HG03095 (cell line): ENCODE measurements around the gene PTPN1.
"Not testable (repeated sequence)": the region's sequence is repeated elsewhere in the genome, so short reads cannot be mapped to it uniquely, and the experiment has no call there.

Source experiments
- ATAC-seq: cut with Tn5 transposase; IDR thresholded peaks from one replicate; pipeline ENCODE4 v1.9.1; 2021; ENCODE audit warnings: moderate library complexity; ENCODE audit not compliant: unreplicated experiment

PTPN1 gene

DNA sequence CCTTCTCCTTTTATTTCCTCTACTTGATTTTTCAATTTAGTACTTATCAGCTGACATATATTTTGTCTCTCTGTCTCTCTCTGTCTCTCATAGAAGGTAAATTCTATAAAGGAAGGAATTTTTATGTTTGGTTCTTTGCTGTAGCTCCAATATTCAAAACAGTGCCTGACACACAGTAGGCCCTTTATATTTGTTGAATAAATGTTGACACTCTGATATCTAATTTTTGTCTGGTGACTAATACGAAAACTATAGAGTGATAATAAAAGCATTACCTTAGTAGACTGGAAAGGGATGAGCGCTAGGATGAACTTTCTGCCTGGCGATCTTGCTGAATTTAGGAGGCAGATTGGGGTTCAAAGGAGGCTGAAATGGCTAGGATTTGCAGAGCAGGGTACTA lies 42.8 kb downstream of the PTPN1 start:
- ATAC-seq, result no peak

GRCh38 chr20:50554694-50555579 lies 44.8 kb downstream of the PTPN1 start:
- no peak for ATAC-seq

GRCh38 chr20:50555662-50556061 lies 45.5 kb downstream of the PTPN1 start:
- no peak for ATAC-seq

DNA sequence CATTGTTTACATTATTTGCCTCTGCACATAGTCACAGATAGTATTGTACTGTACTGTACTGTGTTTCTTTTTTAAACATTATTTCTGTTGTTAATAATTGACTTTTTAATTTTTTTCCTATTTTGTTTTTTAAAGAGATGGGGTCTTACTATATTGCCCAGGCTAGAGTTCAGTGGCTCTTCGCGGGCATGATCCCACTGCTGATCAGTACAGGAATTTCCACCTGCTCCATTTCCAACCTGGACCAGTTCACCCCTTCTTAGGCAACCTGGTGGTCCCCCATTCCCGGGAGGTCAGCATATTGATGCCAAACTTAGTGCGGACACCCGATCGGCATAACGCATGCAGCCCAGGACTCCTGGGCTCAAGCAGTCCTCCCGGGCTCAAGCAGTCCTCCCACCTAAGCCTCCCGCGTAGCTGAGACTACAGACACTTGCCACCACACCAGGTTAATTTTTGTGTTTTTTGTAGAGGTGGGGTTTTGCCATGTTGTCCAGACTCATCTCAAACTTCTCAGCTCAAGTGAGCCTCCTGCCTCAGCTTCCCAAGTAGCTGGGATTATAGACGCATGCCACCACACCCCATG lies 47.5 kb downstream of the PTPN1 start:
- ATAC-seq, result no peak

GRCh38 chr20:50558483-50558925 lies 48.3 kb downstream of the PTPN1 start:
- no peak for ATAC-seq

DNA sequence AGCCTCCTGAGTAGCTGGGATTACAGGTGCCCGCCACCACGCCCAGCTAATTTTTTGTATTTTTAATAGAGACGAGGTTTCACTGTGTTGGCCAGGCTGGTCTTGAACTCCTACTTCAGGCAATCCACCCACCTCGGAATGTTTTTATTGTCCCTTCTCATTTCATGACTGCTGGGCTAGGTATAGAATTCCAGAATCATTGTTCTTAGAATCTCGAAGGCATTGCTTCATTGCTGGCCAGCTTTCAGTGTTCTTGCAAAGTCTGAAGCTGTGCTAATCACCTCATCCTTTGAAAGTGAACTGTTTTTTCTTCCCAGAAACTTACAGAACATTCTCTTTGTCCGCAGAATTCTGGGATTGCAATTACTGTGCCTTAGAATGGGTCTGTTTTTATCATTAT lies 49.0 kb downstream of the PTPN1 start:
- no peak for ATAC-seq

- no peak for ATAC-seq
Measured at GRCh38 chr20:50559856-50560638, 49.9 kb downstream of the PTPN1 start.

- ATAC-seq, result no peak
Measured at GRCh38 chr20:50560867-50561266, 50.7 kb downstream of the PTPN1 start.

- ATAC-seq, result no peak
Measured at GRCh38 chr20:50561379-50562078, 51.3 kb downstream of the PTPN1 start.

GRCh38 chr20:50562262-50562701 lies 52.1 kb downstream of the PTPN1 start:
- ATAC-seq, result no peak

GRCh38 chr20:50563133-50563944 lies 53.2 kb downstream of the PTPN1 start:
- no peak for ATAC-seq

GRCh38 chr20:50565383-50565782 lies 55.2 kb downstream of the PTPN1 start:
- ATAC-seq, result no peak

DNA sequence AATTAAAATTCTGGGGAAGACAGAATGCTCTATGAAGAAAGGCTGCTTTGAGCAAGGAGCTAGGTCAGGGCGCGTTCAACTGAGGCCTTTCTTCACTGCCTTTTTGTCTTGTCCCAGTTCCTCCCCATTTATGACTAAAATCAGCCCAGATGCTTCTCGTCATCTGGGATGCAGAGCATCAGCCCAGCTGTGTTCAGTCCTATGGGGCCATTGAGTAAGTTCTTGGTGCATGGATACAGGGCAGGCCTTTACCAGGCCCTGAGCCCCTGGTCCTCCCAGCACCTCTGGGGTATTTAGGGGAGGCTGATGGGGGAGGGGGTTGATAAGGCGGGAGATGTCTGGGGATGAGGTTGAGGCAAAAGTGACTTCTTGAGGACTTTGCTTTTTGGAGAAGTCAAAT lies 55.7 kb downstream of the PTPN1 start:
- ATAC-seq, result no peak

DNA sequence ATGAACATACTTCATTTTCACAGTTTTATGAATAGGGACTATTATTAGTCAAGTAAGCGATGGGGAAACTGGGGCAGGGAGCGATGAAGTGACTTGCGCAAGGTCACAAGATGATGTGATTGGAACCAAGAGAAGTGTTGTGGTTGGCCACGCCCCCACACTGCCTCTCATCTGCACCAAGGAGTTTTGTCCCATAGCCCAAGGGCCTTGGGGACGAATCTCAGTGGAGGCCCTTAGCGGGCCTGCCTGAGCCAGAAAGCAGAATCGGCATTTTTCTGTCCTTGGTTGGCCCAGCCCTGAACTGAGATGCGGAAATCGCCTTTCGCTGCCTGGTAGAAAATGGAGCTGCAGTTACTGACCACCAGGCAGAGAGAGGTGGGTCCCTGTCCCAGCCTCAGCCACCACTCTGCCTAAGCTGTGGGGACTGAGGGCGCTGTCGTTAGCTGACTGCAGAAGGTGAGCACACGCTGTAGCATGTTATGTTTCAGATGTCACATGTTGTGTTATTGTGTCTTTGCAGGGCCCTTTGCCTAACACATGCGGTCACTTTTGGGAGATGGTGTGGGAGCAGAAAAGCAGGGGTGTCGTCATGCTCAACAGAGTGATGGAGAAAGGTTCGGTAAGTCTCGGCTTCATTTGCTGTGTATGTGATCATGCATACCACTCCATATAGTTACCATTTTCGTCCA lies 57.8 kb downstream of the PTPN1 start:
- ATAC-seq, result no peak

DNA sequence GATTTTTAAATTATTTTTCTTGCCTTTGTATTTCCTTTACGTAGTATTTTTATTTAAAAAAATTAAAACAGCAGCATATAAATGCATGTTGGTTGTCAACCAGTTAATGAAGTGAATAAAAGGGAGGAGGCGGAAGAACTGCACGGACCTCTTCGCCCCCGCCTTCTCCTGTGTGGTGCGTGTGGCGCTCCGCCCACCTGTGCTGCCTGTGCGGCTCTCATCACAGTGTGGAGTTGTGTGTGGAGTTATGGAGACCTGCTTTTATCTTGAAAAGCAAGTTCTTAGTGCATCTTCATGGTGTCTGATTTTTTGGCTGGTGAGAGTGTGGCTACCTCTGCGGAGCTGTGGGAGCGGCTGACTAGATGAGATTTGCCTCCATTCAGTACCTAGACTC lies 58.4 kb downstream of the PTPN1 start:
- no peak for ATAC-seq

DNA sequence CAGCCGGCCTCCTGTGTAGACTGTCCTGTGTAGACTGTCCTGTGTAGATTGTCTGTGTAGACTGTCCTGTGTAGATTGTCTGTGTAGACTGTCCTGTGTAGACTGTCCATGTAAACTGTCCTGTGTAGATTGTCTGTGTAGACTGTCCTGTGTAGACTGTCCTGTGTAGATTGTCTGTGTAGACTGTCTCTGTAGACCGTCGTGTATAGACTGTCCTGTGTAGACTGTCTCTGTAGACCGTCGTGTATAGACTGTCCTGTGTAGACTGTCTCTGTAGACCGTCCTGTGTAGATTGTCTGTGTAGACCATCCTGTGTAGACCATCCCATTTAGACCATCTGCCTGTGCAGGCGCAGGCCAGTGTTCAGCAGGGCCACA lies 59.3 kb downstream of the PTPN1 start:
- not testable (repeated sequence) for ATAC-seq

DNA sequence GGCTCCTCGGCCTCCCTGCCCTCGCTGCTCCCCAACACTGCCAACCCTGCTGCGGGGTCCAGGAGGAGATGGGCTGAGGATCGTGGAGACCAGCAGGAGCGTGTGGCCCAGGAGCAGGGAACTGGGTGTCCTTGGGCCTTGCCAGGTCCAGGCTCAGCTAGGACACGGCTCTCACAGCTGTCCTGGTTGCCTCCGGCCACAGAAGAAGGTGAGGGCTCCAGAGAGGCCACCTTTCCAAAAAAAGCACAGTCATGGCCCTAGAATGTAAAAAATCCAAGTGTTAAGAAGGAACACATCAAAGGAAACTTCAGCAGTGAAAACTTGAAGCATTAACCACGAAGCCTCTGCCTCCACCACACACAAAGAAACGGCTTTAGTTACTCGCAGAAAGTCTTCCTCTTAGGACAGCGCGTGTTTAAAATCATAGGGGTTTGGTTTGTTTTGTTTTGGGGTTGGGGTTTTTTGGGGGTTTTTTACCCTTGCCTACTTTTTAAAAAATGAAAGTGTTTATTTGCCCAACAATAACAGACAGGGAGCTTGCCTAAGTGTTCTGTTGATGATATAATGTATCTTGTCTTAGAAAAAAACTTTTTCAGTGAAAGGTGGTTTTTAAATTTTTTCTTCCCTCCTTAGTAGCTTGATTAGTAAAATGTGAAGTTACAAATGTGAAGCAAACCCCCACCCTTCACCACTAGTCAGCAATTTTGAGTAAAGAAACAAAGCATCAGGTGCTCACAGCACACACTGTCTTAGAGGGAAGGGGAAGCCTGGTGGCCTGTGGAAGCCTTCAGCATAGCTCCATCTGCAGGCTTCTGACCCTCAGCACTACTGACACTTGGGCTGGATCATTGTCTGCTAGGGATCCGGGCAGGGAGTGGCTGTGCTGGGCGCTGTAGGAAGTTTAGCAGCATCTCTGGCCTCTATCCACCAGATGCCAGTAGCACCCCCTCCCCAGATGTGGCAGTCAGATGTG lies 60.0 kb downstream of the PTPN1 start:
- ATAC-seq, result peak; percentile 63

DNA sequence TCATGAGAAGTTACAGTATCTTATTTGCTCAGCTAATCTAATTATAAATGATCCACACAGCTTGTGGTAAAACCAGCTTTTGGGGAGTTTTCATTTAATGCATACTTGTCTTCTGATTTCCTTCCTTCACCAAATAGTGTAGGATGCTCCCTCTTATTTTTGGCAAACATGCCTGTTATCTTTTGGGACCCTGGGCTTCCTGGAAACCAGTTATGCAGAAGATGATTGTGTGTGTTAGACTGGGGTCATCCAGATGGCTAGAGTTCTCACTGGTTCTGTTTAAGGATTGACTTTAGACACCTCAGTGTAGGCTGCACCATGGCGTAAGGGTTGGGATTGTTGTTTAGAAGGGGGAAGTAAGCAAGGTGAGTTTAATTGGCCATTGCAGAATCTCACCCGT lies 61.3 kb downstream of the PTPN1 start:
- no peak for ATAC-seq
